SU-DHL-6 (cell line): ENCODE results near the gene SMARCA5.

Experiments used
- CTCF ChIP-seq: fragments of 200-600 bp; sonication (generic); IDR thresholded peaks from one replicate; pipeline ENCODE4 v1.5.1; 2017; ENCODE audit warnings: antibody characterized with exemption, mild to moderate bottlenecking, low read length, moderate library complexity; ENCODE audit not compliant: insufficient read depth, poor library complexity, severe bottlenecking
- EZH2phosphoT487 ChIP-seq: fragments of 200-600 bp; sonication (generic), shearing (Covaris generic); conservative IDR thresholded peaks from 2 replicates; pipeline ENCODE4 v1.6.1; 2018; ENCODE audit warnings: mild to moderate bottlenecking, antibody characterized with exemption, low read length, moderate library complexity, mixed read lengths

DNA sequence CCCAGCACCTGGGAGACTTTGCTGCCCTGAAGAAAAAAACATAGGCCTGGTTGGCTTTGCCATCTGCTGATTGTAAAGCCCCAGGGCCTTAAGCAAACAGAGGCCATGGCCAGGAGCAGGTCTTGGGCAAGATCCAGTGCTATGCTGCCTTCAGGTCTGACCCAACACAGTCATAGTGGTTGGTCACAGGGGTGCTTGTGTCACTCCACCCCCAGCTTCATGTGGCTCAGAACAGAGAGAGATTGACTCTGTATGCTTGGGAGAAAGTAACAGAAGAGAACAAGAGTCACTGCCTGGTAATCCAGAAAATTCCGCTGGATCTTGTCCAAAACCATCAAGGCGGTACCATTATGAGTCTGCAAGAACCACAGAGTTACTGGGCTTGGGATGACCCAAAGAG, 24.4 kb upstream of the SMARCA5 start:
- no peak for TF ChIP-seq CTCF
- TF ChIP-seq EZH2phosphoT487 = no peak
